Measurements from ENCODE around the gene SHOC2. TPM values are rescaled to one million over a fixed set of nuclear protein-coding genes. Genes with fewer than 3 reads are reported as not detected.

SHOC2 gene
- total and polyA plus RNA-seq, 2 experiments from 2014 or later: 64.6 to 67.7 TPM

- TF ChIP-seq EZH2phosphoT487 (IDR thresholded peaks at IDR 0.05; ENCODE audit: insufficient read depth, low read depth) (no peak), EZH2 (IDR thresholded peaks at IDR 0.05; ENCODE audit: insufficient read depth, poor library complexity, severe bottlenecking) (no peak)
Observed at GRCh38 chr10:111007486-111007885, 88.1 kb downstream of the SHOC2 start.

GRCh38 chr10:111015181-111015580 lies 95.8 kb downstream of the SHOC2 start:
- in situ Hi-C loops (cut with MboI): no loop called here
- no peak overlapping the region for H3K4me2 ChIP-seq (ENCODE audit: unreplicated experiment)
- H3K36me3 ChIP-seq (ENCODE audit: low read depth): peaks cover 45% of the 10 kb centered on the region
- H3K9me2 ChIP-seq (ENCODE audit: insufficient read depth): no peaks in the 10 kb centered on the region
- H3K27ac ChIP-seq: no peak overlapping the region
- H4K20me1 ChIP-seq (ENCODE audit: insufficient read depth): no peaks in the 10 kb centered on the region
- H2AFZ ChIP-seq: no peak overlapping the region
- no peak overlapping the region for H3K9ac ChIP-seq
- H3K79me2 ChIP-seq (ENCODE audit: insufficient read depth): no peaks in the 10 kb centered on the region
- WGBS, 2 experiments (ENCODE audit: low coverage in 1 of 2, low lambda C conversion rate in 2 of 2, missing lambda C conversion rate in 2 of 2): 96 to 100% methylated on average over 1 of the region's 1 CpG
- H3K4me3 ChIP-seq: no peak overlapping the region
- H3K4me1 ChIP-seq (ENCODE audit: insufficient read depth): no peaks in the 10 kb centered on the region
- no peaks in the 10 kb centered on the region for H3K9me3 ChIP-seq (ENCODE audit: low read depth)
- no peak for DNase-seq
- H3K27me3 ChIP-seq (replicated peaks; ENCODE audit: insufficient read depth): no peaks in the 10 kb centered on the region
- H3F3A ChIP-seq (ENCODE audit: insufficient read depth): peaks cover 3% of the 10 kb centered on the region; the same call in 1 of the 2 replicates
- TF ChIP-seq EZH2phosphoT487 (IDR thresholded peaks at IDR 0.05; ENCODE audit: insufficient read depth, low read depth): no peak
- TF ChIP-seq EZH2 (IDR thresholded peaks at IDR 0.05; ENCODE audit: insufficient read depth, poor library complexity, severe bottlenecking): no peak

More at GRCh38 chr10:111007486-111007885, 88.1 kb downstream of the SHOC2 start:
- Histone ChIP-seq H4K20me1 (ENCODE audit: insufficient read depth) (no peaks in the 10 kb centered on the region), H3K36me3 (ENCODE audit: low read depth) (peaks cover 72% of the 10 kb centered on the region), H3K79me2 (ENCODE audit: insufficient read depth) (peaks cover 40% of the 10 kb centered on the region), H3K4me2 (ENCODE audit: unreplicated experiment) (no peak overlapping the region), H3K4me1 (ENCODE audit: insufficient read depth) (no peaks in the 10 kb centered on the region), H3F3A (ENCODE audit: insufficient read depth) (no peaks in the 10 kb centered on the region), H3K9me2 (ENCODE audit: insufficient read depth) (no peaks in the 10 kb centered on the region), H3K27me3 (replicated peaks; ENCODE audit: insufficient read depth) (no peaks in the 10 kb centered on the region), H2AFZ (no peak overlapping the region), H3K9ac (no peak overlapping the region), H3K4me3 (no peak overlapping the region), H3K27ac (no peak overlapping the region), H3K9me3 (ENCODE audit: low read depth) (no peaks in the 10 kb centered on the region)
- in situ Hi-C loops (cut with MboI): no loop called here
- no peak for DNase-seq
- 95 to 96% methylated on average over 2 of the region's 2 CpGs for WGBS, 2 experiments (ENCODE audit: low coverage in 1 of 2, low lambda C conversion rate in 2 of 2, missing lambda C conversion rate in 2 of 2)

GRCh38 chr10:111017098-111017497 lies 97.7 kb downstream of the SHOC2 start:
- no peaks in the 10 kb centered on the region for H3K27me3 ChIP-seq (replicated peaks; ENCODE audit: insufficient read depth)
- H3K4me1 ChIP-seq (ENCODE audit: insufficient read depth): no peaks in the 10 kb centered on the region
- H3K36me3 ChIP-seq (ENCODE audit: low read depth): peaks cover 41% of the 10 kb centered on the region
- H3K9me3 ChIP-seq (ENCODE audit: low read depth): no peaks in the 10 kb centered on the region
- in situ Hi-C loops (cut with MboI): no loop called here
- no peak for TF ChIP-seq EZH2phosphoT487 (IDR thresholded peaks at IDR 0.05; ENCODE audit: insufficient read depth, low read depth)
- no peak for TF ChIP-seq EZH2 (IDR thresholded peaks at IDR 0.05; ENCODE audit: insufficient read depth, poor library complexity, severe bottlenecking)
- no peak overlapping the region for H3K4me3 ChIP-seq
- H3K9ac ChIP-seq: no peak overlapping the region
- WGBS, 2 experiments (ENCODE audit: low coverage in 1 of 2, low lambda C conversion rate in 2 of 2, missing lambda C conversion rate in 2 of 2): 44 to 51% methylated on average over 2 of the region's 2 CpGs
- no peaks in the 10 kb centered on the region for H4K20me1 ChIP-seq (ENCODE audit: insufficient read depth)
- no peak overlapping the region for H2AFZ ChIP-seq
- peaks cover 3% of the 10 kb centered on the region; the same call in 1 of the 2 replicates for H3F3A ChIP-seq (ENCODE audit: insufficient read depth)
- DNase-seq: no peak
- no peak overlapping the region for H3K4me2 ChIP-seq (ENCODE audit: unreplicated experiment)
- no peaks in the 10 kb centered on the region for H3K79me2 ChIP-seq (ENCODE audit: insufficient read depth)
- no peak overlapping the region for H3K27ac ChIP-seq
- no peaks in the 10 kb centered on the region for H3K9me2 ChIP-seq (ENCODE audit: insufficient read depth)

- Histone ChIP-seq H3K9me3 (ENCODE audit: low read depth) (no peaks in the 10 kb centered on the region), H3K4me1 (ENCODE audit: insufficient read depth) (no peaks in the 10 kb centered on the region), H3K4me2 (ENCODE audit: unreplicated experiment) (no peak overlapping the region), H4K20me1 (ENCODE audit: insufficient read depth) (no peaks in the 10 kb centered on the region), H3K9me2 (ENCODE audit: insufficient read depth) (no peaks in the 10 kb centered on the region), H3K4me3 (no peak overlapping the region), H3K79me2 (ENCODE audit: insufficient read depth) (no peaks in the 10 kb centered on the region), H3K36me3 (ENCODE audit: low read depth) (peaks cover 43% of the 10 kb centered on the region; the same call in 1 of the 2 replicates), H3F3A (ENCODE audit: insufficient read depth) (no peaks in the 10 kb centered on the region), H3K27ac (no peak overlapping the region), H2AFZ (no peak overlapping the region), H3K9ac (no peak overlapping the region), H3K27me3 (replicated peaks; ENCODE audit: insufficient read depth) (no peaks in the 10 kb centered on the region)
- DNase-seq: peak; percentile 33
- TF ChIP-seq EZH2phosphoT487 (IDR thresholded peaks at IDR 0.05; ENCODE audit: insufficient read depth, low read depth) (no peak), EZH2 (IDR thresholded peaks at IDR 0.05; ENCODE audit: insufficient read depth, poor library complexity, severe bottlenecking) (no peak)
- in situ Hi-C loops (cut with MboI): no loop called here
Observed at GRCh38 chr10:111018021-111018420, 98.6 kb downstream of the SHOC2 start.

GRCh38 chr10:111023060-111023459 lies 103.7 kb downstream of the SHOC2 start:
- Histone ChIP-seq H3K4me1 (ENCODE audit: insufficient read depth) (no peaks in the 10 kb centered on the region), H3F3A (ENCODE audit: insufficient read depth) (peaks cover 30% of the 10 kb centered on the region), H3K9me2 (ENCODE audit: insufficient read depth) (no peaks in the 10 kb centered on the region), H3K9ac (no peak overlapping the region), H4K20me1 (ENCODE audit: insufficient read depth) (no peaks in the 10 kb centered on the region), H3K27ac (no peak overlapping the region), H3K79me2 (ENCODE audit: insufficient read depth) (no peaks in the 10 kb centered on the region), H3K4me2 (ENCODE audit: unreplicated experiment) (no peak overlapping the region), H3K4me3 (no peak overlapping the region), H3K9me3 (ENCODE audit: low read depth) (no peaks in the 10 kb centered on the region), H3K36me3 (ENCODE audit: low read depth) (peaks cover 44% of the 10 kb centered on the region; the same call in 1 of the 2 replicates), H2AFZ (no peak overlapping the region), H3K27me3 (replicated peaks; ENCODE audit: insufficient read depth) (no peaks in the 10 kb centered on the region)
- no peak for TF ChIP-seq EZH2 (IDR thresholded peaks at IDR 0.05; ENCODE audit: insufficient read depth, poor library complexity, severe bottlenecking)
- no peak for TF ChIP-seq EZH2phosphoT487 (IDR thresholded peaks at IDR 0.05; ENCODE audit: insufficient read depth, low read depth)
- in situ Hi-C loops (cut with MboI): no loop called here
- DNase-seq: no peak

All from GM23248 (cell line).